Measurements from ENCODE around the gene NOX3.
"Not testable (repeated sequence)": the region's sequence is repeated elsewhere in the genome, so short reads cannot be mapped to it uniquely, and the experiment has no call there.

GRCh38 chr6:155364021-155364420, 91.6 kb downstream of the NOX3 start:
- TF ChIP-seq, protein P1, sequence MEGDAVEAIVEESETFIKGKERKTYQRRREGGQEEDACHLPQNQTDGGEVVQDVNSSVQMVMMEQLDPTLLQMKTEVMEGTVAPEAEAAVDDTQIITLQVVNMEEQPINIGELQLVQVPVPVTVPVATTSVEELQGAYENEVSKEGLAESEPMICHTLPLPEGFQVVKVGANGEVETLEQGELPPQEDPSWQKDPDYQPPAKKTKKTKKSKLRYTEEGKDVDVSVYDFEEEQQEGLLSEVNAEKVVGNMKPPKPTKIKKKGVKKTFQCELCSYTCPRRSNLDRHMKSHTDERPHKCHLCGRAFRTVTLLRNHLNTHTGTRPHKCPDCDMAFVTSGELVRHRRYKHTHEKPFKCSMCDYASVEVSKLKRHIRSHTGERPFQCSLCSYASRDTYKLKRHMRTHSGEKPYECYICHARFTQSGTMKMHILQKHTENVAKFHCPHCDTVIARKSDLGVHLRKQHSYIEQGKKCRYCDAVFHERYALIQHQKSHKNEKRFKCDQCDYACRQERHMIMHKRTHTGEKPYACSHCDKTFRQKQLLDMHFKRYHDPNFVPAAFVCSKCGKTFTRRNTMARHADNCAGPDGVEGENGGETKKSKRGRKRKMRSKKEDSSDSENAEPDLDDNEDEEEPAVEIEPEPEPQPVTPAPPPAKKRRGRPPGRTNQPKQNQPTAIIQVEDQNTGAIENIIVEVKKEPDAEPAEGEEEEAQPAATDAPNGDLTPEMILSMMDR (IDR thresholded peaks at IDR 0.05; ENCODE audit: insufficient read depth, low read length) = not testable (repeated sequence)
- TF ChIP-seq POLR2AphosphoS5 (IDR thresholded peaks at IDR 0.05; ENCODE audit: low read depth); GABPA (IDR thresholded peaks at IDR 0.05; ENCODE audit: low read depth); SPI1 (IDR thresholded peaks at IDR 0.05; ENCODE audit: borderline replicate concordance, low read depth): not testable (repeated sequence)
- TF ChIP-seq, protein P2, sequence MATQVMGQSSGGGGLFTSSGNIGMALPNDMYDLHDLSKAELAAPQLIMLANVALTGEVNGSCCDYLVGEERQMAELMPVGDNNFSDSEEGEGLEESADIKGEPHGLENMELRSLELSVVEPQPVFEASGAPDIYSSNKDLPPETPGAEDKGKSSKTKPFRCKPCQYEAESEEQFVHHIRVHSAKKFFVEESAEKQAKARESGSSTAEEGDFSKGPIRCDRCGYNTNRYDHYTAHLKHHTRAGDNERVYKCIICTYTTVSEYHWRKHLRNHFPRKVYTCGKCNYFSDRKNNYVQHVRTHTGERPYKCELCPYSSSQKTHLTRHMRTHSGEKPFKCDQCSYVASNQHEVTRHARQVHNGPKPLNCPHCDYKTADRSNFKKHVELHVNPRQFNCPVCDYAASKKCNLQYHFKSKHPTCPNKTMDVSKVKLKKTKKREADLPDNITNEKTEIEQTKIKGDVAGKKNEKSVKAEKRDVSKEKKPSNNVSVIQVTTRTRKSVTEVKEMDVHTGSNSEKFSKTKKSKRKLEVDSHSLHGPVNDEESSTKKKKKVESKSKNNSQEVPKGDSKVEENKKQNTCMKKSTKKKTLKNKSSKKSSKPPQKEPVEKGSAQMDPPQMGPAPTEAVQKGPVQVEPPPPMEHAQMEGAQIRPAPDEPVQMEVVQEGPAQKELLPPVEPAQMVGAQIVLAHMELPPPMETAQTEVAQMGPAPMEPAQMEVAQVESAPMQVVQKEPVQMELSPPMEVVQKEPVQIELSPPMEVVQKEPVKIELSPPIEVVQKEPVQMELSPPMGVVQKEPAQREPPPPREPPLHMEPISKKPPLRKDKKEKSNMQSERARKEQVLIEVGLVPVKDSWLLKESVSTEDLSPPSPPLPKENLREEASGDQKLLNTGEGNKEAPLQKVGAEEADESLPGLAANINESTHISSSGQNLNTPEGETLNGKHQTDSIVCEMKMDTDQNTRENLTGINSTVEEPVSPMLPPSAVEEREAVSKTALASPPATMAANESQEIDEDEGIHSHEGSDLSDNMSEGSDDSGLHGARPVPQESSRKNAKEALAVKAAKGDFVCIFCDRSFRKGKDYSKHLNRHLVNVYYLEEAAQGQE (IDR thresholded peaks at IDR 0.05; ENCODE audit: insufficient replicate concordance, low read depth) = not testable (repeated sequence)
